Right kidney (tissue), 1 donor: ENCODE data around the gene GRK3.
"Not testable (repeated sequence)": the region's sequence is repeated elsewhere in the genome, so short reads cannot be mapped to it uniquely, and the experiment has no call there.

ENCODE experiments used
- DNase-seq: peaks from one replicate; pipeline ENCODE4 v3.0.0-alpha.2; 2016

GRK3 gene

DNA sequence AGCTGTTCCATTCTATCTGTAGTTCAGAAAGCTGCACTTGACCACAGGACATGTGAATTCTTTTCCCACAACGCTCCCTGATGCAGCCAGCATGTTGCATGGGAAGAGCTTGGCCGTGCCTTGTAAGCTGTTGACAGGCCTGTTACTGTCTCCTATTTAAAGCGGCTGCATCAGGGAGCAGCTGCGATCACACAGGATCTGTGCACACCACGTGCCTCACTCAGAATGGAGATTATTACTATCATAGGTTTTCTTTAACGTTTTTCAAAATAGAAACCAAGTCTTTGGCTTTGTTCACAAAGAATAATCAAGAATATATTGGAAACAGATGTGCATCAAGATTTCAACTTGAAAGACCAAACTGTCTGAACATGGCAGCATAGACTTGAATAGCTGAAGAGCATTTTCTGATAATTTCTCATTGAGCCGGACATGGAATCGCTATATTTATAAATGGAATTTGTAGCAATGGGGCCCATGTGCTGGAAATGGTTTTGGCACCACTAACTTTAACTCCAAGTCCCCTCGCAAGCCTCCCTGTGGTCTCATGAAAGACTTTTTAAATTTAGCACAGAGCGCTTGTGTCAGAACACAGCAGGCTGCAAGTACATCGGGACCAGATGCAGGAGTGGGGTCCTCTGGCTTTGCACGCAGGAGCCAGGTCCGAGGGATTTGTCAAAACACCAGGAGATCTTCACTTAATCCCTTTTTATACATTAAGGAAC, 136.7 kb downstream of the GRK3 start:
- no peak for DNase-seq

DNA sequence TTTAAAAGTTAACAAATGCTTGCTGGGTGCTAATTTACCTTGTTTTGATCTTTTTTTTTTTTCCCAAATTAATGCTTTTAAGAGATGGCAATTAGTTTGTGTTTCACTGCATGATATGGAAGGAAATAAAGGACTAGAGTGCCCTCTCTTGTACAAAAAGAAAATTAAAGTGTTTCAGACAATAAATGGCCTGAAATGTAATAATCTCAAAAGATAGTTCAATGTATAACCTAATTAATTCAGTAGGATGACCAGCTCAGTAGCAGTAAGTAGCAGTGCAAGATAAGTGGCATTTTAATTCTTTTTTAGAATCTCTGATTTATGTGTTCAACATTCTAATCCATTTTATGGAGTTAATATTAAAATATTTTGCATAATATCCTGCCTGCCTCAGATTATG, 137.6 kb downstream of the GRK3 start:
- no peak for DNase-seq

GRCh38 chr22:25702571-25703167, 138.2 kb downstream of the GRK3 start:
- no peak for DNase-seq

GRCh38 chr22:25704701-25705100, 140.2 kb downstream of the GRK3 start:
- DNase-seq = no peak

DNA sequence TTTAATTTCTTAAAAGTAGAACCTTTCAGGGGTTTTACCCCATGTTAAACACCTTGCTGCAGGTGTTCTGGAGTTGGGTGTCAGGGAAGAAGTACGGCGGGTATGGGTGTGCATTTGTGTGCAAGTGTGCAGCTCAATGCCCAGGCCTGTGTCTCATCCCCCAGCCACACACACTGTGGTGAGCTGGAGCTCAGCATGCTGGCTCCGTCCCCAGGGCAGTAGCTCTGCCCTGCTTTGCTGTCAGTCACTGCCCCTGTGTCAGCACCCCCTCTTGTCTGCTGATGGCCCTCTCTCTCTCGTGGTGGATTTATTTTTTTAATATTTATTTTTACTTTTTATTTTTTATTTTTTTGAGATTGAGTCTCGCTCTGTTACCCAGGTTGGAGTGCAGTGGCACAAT, 141.7 kb downstream of the GRK3 start:
- no peak for DNase-seq

DNA sequence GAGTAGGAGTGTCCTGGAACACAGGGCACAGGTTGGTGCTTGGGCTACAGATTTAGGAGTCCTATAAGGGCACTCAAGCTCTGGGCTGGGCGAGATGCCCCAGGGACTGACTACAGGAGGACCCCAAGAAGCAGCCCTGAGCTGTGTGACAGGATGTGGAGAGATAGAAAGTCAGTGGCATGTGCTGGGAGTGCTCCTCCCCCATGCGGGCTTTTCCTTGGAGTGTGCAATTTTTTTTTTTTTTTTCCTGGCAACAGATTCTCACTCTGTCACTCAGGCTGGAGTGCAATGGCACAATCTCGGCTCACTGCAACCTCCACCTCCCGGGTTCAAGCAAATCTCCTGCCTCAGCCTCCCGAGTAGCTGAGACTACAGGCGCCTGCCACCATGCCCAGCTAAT, 144.0 kb downstream of the GRK3 start:
- DNase-seq = not testable (repeated sequence)

- no peak for DNase-seq
Observed at GRCh38 chr22:25709758-25710157, 145.3 kb downstream of the GRK3 start.

DNA sequence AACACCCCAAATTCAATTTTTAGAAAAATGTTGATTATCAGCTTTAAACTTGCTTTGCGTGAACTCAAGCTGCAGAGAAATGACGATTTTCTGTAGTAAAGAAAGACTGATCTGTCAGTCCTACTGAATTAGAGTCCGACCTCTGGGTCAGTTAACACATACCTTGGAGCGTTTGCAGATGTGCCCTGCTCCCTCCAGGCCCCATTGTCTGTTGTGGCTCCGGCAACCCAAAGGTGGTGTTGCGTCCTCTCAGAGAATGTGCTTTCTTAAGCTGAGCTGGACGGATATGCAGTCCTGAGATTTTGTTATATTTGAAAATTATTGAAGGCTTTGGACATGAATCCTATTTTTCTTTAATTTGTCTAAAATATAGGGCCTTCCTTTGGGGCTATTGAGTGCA, 146.0 kb downstream of the GRK3 start:
- DNase-seq = no peak

GRCh38 chr22:25711491-25711890, 147.0 kb downstream of the GRK3 start:
- no peak for DNase-seq

DNA sequence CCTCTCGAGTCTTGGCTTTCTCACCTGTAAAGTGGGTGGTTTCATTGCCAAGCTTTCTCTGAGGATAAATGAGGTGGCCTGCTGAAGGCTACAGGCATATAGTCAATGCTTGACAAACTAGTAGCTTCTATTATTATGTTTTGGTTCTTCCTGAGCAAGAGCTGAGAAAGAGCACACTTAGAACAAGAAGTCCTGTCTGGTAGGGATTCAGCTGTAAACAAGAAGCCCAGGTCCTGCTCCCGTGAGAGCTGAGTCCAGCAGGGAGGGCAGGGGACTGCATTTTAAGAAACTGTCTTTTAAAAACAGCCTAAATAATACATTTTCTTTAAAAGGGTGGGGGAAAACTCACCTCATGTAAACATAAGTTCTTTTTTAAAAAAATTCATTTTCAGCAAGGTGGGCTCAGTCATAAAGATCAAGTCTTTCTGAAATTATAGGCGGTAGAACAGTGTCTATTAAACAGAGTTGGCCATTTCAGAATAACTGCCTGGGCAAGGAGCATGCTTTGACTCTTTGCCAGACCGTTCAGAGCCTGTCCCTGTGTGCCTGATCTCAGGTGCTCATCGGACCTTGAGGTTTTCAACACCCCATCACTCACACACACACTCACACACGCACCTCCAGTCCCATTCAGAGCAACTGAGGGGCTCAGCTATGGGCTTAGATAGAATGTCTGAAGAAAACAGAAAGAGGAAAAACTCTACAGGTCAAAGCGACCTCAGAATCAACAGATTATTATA, 148.4 kb downstream of the GRK3 start:
- no peak for DNase-seq

- no peak for DNase-seq
Observed at GRCh38 chr22:25714070-25714469, 149.6 kb downstream of the GRK3 start.

DNA sequence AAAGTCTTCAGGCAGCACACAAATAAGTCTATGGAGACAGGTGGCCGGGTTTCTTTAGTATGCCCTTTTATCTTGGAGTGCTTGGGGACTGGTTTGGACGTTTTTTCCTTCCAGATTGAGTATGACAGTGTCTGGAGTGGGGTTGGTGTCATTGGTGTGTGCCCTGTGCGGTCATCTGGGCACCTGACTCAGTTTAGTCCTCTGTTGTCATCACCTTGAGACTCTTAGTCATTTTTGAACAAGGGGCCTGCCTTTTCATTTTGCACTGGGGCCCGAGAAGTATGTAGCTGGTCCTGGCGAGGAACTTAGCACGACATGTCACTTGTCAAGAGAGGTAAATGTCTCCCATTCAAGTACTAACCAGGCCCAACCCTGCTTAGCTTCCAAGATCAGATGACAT, 150.3 kb downstream of the GRK3 start:
- no peak for DNase-seq

- no peak for DNase-seq
Observed at GRCh38 chr22:25716637-25717036, 152.2 kb downstream of the GRK3 start.

DNA sequence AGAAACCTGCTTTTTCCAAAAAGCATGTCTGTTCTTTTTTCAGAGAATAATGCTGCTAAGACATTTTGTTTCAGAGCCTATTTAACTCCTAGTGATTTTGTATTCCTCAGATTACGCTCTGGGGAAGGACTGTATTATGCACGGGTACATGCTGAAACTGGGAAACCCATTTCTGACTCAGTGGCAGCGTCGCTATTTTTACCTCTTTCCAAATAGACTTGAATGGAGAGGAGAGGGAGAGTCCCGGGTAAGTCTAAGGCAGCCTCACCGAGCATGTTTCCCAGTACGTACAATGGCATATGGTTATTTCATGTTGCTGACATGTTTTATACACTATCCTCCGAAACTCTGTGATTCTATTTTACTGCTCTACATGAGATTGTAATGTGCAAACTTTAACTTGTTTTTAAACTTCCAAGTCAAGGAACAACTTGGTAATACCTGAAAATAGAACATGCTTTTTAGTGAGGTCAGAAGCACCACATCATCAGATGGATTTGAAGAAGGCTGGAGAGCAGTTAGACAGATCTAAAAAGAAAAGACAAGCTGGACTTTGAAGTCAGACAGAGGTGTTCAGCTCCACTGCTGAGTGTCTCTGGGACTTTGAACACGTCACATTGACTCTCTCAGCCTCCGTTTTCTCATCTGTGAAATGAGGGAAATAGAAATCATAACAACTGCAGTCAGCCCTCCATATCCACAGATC, 153.8 kb downstream of the GRK3 start:
- DNase-seq = no peak

DNA sequence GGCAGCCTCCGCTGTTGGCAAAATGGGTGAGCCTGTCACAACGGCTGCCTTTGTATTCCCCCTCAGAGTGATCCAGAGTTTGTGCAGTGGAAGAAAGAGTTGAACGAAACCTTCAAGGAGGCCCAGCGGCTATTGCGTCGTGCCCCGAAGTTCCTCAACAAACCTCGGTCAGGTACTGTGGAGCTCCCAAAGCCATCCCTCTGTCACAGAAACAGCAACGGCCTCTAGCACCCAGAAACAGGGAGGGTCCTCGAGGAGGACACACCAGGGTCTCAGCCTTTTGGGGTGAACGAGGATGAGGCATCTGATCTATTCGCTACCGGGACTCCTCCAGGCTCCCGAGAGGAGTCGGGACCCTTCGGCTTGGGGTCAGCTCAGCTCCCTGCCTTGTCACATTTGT, 157.7 kb downstream of the GRK3 start:
- no peak for DNase-seq

- no peak for DNase-seq
Observed at GRCh38 chr22:25722626-25723025, 158.2 kb downstream of the GRK3 start.

GRCh38 chr22:25726241-25726640, 161.8 kb downstream of the GRK3 start:
- DNase-seq = no peak

GRCh38 chr22:25728071-25728470, 163.6 kb downstream of the GRK3 start:
- no peak for DNase-seq

- DNase-seq = no peak
Observed at GRCh38 chr22:25729016-25729995, 164.8 kb downstream of the GRK3 start.

- no peak for DNase-seq
Observed at GRCh38 chr22:25735650-25736049, 171.2 kb downstream of the GRK3 start.

DNA sequence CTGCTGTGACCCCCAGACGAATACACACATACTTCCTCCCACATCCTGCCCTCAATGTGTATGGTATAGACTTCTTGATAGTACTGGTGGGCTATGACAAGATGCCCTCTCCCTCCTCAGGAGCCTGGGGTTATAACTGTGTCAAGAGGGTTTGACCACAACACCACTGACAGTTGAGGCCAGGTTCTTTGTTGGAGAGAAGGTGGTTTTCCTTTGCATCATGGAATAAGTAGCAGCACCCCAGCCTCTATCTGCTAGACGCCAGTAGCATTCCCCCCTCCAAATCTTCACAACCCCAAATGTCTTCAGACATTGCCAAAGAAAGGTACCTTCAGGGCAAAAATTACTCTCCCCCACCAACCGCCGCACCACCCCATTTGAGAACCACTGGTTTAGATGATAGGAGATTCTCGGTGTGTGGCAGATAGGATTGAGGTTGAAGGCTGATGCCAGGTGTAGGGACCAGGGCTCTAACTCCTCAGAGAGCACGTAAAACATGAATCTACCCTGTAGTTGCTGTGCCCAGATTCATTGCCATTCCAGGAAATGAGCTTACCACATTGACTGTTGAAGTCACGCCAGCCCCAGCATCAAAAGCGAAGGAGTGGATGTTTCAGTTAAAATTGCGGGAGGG, 172.0 kb downstream of the GRK3 start:
- DNase-seq = no peak
